HepG2 (cell line): ENCODE data around the gene PSKH1. TPM values are rescaled to one million over a fixed set of nuclear protein-coding genes. Genes with fewer than 3 reads are reported as not detected.

Experiments
- ARID4A ChIP-seq: sonication (generic); formaldehyde crosslinking; IDR thresholded peaks from 2 replicates; pipeline ENCODE4 v1.5.0; 2020; ENCODE audit warnings: mild to moderate bottlenecking, missing genetic modification reagents, borderline replicate concordance
- ATF5 ChIP-seq: sonication (generic); formaldehyde crosslinking; IDR thresholded peaks from 2 replicates; pipeline ENCODE4 v1.4.0; 2020; ENCODE audit warnings: mild to moderate bottlenecking, low read depth, missing genetic modification reagents
- ELK4 ChIP-seq: sonication (generic); formaldehyde crosslinking; IDR thresholded peaks from 2 replicates; pipeline ENCODE4 v1.9.0; 2021; ENCODE audit warnings: missing genetic modification reagents, borderline replicate concordance
- NR2C2 ChIP-seq: sonication (generic); formaldehyde crosslinking; IDR thresholded peaks from 2 replicates; pipeline ENCODE4 v1.4.0; 2020; ENCODE audit warnings: missing genetic modification reagents, mild to moderate bottlenecking, moderate library complexity, borderline replicate concordance
- PAXIP1 ChIP-seq: sonication (generic); formaldehyde crosslinking; conservative IDR thresholded peaks from 2 replicates; pipeline ENCODE4 v1.4.0; 2020; ENCODE audit warnings: mild to moderate bottlenecking, missing genetic modification reagents, moderate library complexity
- ZHX2 ChIP-seq, 2 experiments: sonication (generic) in 1 of 2; formaldehyde crosslinking in 1 of 2; IDR thresholded peaks; 2 replicates each; pipeline versions ENCODE4 v1.6.1 to v1.9.0; 2014 to 2022; ENCODE audit warnings: antibody characterized with exemption in 1 of 2, borderline replicate concordance in 1 of 2, inconsistent platforms in 1 of 2, low read depth in 1 of 2, missing genetic modification reagents in 1 of 2
- ZNF224 ChIP-seq: sonication (generic); formaldehyde crosslinking; IDR thresholded peaks from 2 replicates; pipeline ENCODE4 v1.5.0; 2020; ENCODE audit warnings: mild to moderate bottlenecking, missing genetic modification reagents
- ZNF552 ChIP-seq: sonication (generic); formaldehyde crosslinking; IDR thresholded peaks from 2 replicates; pipeline ENCODE4 v1.9.0; 2022; ENCODE audit warnings: missing genetic modification reagents, mild to moderate bottlenecking, borderline replicate concordance
- ZNF660 ChIP-seq: sonication (generic); formaldehyde crosslinking; IDR thresholded peaks from 2 replicates; pipeline ENCODE4 v1.5.1; 2020; ENCODE audit warnings: mild to moderate bottlenecking, low read depth, missing genetic modification reagents, borderline replicate concordance
- polyA plus RNA-seq, 8 experiments: library from polyadenylated mRNA; depleted of rRNA in 3 of 8; stranded (reverse) in 7 of 8; unstranded in 1 of 8; fragments of >200 nt; fragmentation: Illumina TruSeq in 4 of 8; extraction: Trizol in 4 of 8; gene quantifications; 2 replicates each; pipeline versions ENCODE4 v1.2.1 to v1.2.3, GENCODE V29; 2011 to 2016; ENCODE audit warnings: low read depth in 4 of 8, missing spikeins in 1 of 8, mixed read lengths in 1 of 8; ENCODE audit not compliant: insufficient read depth in 1 of 8
- total RNA-seq, 5 experiments: library from RNA; depleted of rRNA; stranded (reverse); fragments of >200 nt; fragmentation: Illumina TruSeq; extraction: Trizol; gene quantifications; 2 replicates each; pipeline ENCODE4 v1.2.3, GENCODE V29; 2016; ENCODE audit warnings: low read depth in 1 of 5

The PSKH1 gene
- total and polyA plus RNA-seq, 2 of the 13 experiments (the other 11 are each of a cell fraction or from before 2014, with no cell fraction given), result 8.4 to 19.1 TPM

GRCh38 chr16:67892899-67893742, at the start of gene PSKH1 (continued):
- 0 out of 2 replicates have a peak, but pooled peaks have one; percentile 51 for TF ChIP-seq ATF5
- peak; percentile 97 for TF ChIP-seq ZHX2 (IDR thresholded peaks at IDR 0.05; ENCODE audit: low read depth)
- TF ChIP-seq ZHX2 (CRISPR knock-in tag; IDR thresholded peaks at IDR 0.05; ENCODE audit: borderline replicate concordance), result peak; percentile 96
- TF ChIP-seq ELK4 (CRISPR knock-in tag), result no peak; the same call in 1 of the 2 replicates
- TF ChIP-seq PAXIP1 (CRISPR knock-in tag), result no peak
- peak; percentile 93 for TF ChIP-seq ARID4A (CRISPR knock-in tag)
- TF ChIP-seq ZNF224 (CRISPR knock-in tag), result peak; percentile 24; the same call in 1 of the 2 replicates
- TF ChIP-seq ZNF552, result 0 out of 2 replicates have a peak, but pooled peaks have one; percentile 24
- no peak for TF ChIP-seq ZNF660 (CRISPR knock-in tag)
- peak; percentile 51; the same call in 1 of the 2 replicates for TF ChIP-seq NR2C2 (CRISPR knock-in tag)
